OCI-LY7 (cell line): ENCODE measurements around the gene NCF2.

ENCODE experiments used
- EZH2phosphoT487 ChIP-seq: fragments of 200-600 bp; sonication (generic); IDR thresholded peaks from 2 replicates; pipeline ENCODE4 v1.6.1; 2018; ENCODE audit warnings: low read depth, borderline replicate concordance, mild to moderate bottlenecking, mixed run types, antibody characterized with exemption, low read length, moderate library complexity, mixed read lengths
- TF ChIP-seq, protein P1 (sequence below): fragments of 200-600 bp; sonication (generic); conservative IDR thresholded peaks from 2 replicates; pipeline ENCODE4 v1.5.1; 2014; ENCODE audit warnings: mild to moderate bottlenecking, antibody characterized with exemption, low read length, moderate library complexity, mixed read lengths

DNA sequence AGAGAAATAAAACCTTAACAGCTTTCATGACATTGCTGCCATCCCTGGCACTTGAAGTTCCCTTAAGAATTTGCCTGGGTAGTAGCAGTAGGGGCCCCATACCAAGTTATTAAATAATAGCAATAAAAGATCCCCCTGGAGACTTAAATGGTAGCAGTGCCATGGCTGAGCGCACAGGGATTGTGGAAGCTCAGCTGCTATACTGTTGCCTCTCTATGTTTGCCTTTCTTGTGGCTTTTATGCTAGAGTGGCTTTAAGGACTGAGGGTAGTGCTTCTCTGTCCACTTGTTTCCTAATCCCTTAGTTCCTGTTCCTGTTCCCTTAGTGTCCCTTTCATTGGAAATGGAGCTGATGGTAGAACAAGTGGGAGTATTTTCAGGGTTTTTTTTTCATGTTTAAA is 42.1 kb downstream of the NCF2 start:
- TF ChIP-seq, protein P1, sequence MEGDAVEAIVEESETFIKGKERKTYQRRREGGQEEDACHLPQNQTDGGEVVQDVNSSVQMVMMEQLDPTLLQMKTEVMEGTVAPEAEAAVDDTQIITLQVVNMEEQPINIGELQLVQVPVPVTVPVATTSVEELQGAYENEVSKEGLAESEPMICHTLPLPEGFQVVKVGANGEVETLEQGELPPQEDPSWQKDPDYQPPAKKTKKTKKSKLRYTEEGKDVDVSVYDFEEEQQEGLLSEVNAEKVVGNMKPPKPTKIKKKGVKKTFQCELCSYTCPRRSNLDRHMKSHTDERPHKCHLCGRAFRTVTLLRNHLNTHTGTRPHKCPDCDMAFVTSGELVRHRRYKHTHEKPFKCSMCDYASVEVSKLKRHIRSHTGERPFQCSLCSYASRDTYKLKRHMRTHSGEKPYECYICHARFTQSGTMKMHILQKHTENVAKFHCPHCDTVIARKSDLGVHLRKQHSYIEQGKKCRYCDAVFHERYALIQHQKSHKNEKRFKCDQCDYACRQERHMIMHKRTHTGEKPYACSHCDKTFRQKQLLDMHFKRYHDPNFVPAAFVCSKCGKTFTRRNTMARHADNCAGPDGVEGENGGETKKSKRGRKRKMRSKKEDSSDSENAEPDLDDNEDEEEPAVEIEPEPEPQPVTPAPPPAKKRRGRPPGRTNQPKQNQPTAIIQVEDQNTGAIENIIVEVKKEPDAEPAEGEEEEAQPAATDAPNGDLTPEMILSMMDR: no peak
- TF ChIP-seq EZH2phosphoT487: no peak
